ENCODE results near the gene BRINP2.

The BRINP2 gene

GRCh38 chr1:177252877-177253276 is 82.1 kb downstream of the BRINP2 start:
- Histone ChIP-seq H3K4me1 (ENCODE audit: insufficient read depth, low read length) (peaks cover 6% of the 10 kb centered on the region), H3K36me3 (ENCODE audit: insufficient read depth, low read length) (no peaks in the 10 kb centered on the region), H3K9ac (ENCODE audit: low read length) (no peak overlapping the region), H3K4me3 (ENCODE audit: low read depth in 1 of 2, low read length in 2 of 2) (no peak overlapping the region), H3K9me3 (ENCODE audit: low read length) (no peaks in the 10 kb centered on the region), H3K27me3 (ENCODE audit: control insufficient read depth in 1 of 2, insufficient read depth in 2 of 2, low read length in 2 of 2) (no peaks in the 10 kb centered on the region), H3K27ac (ENCODE audit: low read depth, low read length) (no peak overlapping the region)

GRCh38 chr1:177255411-177255810 is 84.7 kb downstream of the BRINP2 start:
- Histone ChIP-seq H3K27ac (ENCODE audit: low read depth, low read length) (no peak overlapping the region), H3K4me1 (ENCODE audit: insufficient read depth, low read length) (peaks cover 6% of the 10 kb centered on the region), H3K36me3 (ENCODE audit: insufficient read depth, low read length) (no peaks in the 10 kb centered on the region), H3K9ac (ENCODE audit: low read length) (no peak overlapping the region), H3K27me3 (ENCODE audit: control insufficient read depth in 1 of 2, insufficient read depth in 2 of 2, low read length in 2 of 2) (no peaks in the 10 kb centered on the region), H3K9me3 (ENCODE audit: low read length) (no peaks in the 10 kb centered on the region), H3K4me3 (ENCODE audit: low read depth in 1 of 2, low read length in 2 of 2) (no peak overlapping the region)

GRCh38 chr1:177256153-177257075 is 85.7 kb downstream of the BRINP2 start:
- no peak overlapping the region for H3K27ac ChIP-seq (ENCODE audit: low read depth, low read length)
- H3K4me1 ChIP-seq (ENCODE audit: insufficient read depth, low read length): peaks cover 6% of the 10 kb centered on the region
- no peaks in the 10 kb centered on the region for H3K36me3 ChIP-seq (ENCODE audit: insufficient read depth, low read length)
- no peak overlapping the region for H3K4me3 ChIP-seq (ENCODE audit: low read depth in 1 of 2, low read length in 2 of 2)
- H3K9me3 ChIP-seq (ENCODE audit: low read length): no peaks in the 10 kb centered on the region
- H3K27me3 ChIP-seq (ENCODE audit: control insufficient read depth in 1 of 2, insufficient read depth in 2 of 2, low read length in 2 of 2): no peaks in the 10 kb centered on the region
- no peak overlapping the region for H3K9ac ChIP-seq (ENCODE audit: low read length)

- no peaks in the 10 kb centered on the region for H3K36me3 ChIP-seq (ENCODE audit: insufficient read depth, low read length)
- H3K27me3 ChIP-seq (ENCODE audit: control insufficient read depth in 1 of 2, insufficient read depth in 2 of 2, low read length in 2 of 2): no peaks in the 10 kb centered on the region
- no peak overlapping the region for H3K9ac ChIP-seq (ENCODE audit: low read length)
- H3K27ac ChIP-seq (ENCODE audit: low read depth, low read length): no peak overlapping the region
- H3K9me3 ChIP-seq (ENCODE audit: low read length): no peaks in the 10 kb centered on the region
- peaks cover 6% of the 10 kb centered on the region for H3K4me1 ChIP-seq (ENCODE audit: insufficient read depth, low read length)
- H3K4me3 ChIP-seq (ENCODE audit: low read depth in 1 of 2, low read length in 2 of 2): no peak overlapping the region
Observed at GRCh38 chr1:177257128-177257527, 86.4 kb downstream of the BRINP2 start.

GRCh38 chr1:177257576-177257975 is 86.8 kb downstream of the BRINP2 start:
- H3K27me3 ChIP-seq (ENCODE audit: control insufficient read depth in 1 of 2, insufficient read depth in 2 of 2, low read length in 2 of 2): no peaks in the 10 kb centered on the region
- H3K27ac ChIP-seq (ENCODE audit: low read depth, low read length): no peak overlapping the region
- no peaks in the 10 kb centered on the region for H3K9me3 ChIP-seq (ENCODE audit: low read length)
- H3K36me3 ChIP-seq (ENCODE audit: insufficient read depth, low read length): no peaks in the 10 kb centered on the region
- H3K9ac ChIP-seq (ENCODE audit: low read length): no peak overlapping the region
- peaks cover 6% of the 10 kb centered on the region for H3K4me1 ChIP-seq (ENCODE audit: insufficient read depth, low read length)
- H3K4me3 ChIP-seq (ENCODE audit: low read depth in 1 of 2, low read length in 2 of 2): no peak overlapping the region

- no peaks in the 10 kb centered on the region for H3K9me3 ChIP-seq (ENCODE audit: low read length)
- H3K36me3 ChIP-seq (ENCODE audit: insufficient read depth, low read length): no peaks in the 10 kb centered on the region
- peaks cover 20% of the 10 kb centered on the region for H3K4me1 ChIP-seq (ENCODE audit: insufficient read depth, low read length)
- H3K27me3 ChIP-seq (ENCODE audit: control insufficient read depth in 1 of 2, insufficient read depth in 2 of 2, low read length in 2 of 2): no peaks in the 10 kb centered on the region
- H3K27ac ChIP-seq (ENCODE audit: low read depth, low read length): no peak overlapping the region
- H3K9ac ChIP-seq (ENCODE audit: low read length): no peak overlapping the region
- H3K4me3 ChIP-seq (ENCODE audit: low read depth in 1 of 2, low read length in 2 of 2): no peak overlapping the region
Observed at GRCh38 chr1:177270863-177271262, 100.1 kb downstream of the BRINP2 start.

- Histone ChIP-seq H3K9ac (ENCODE audit: low read length) (no peak overlapping the region), H3K4me3 (ENCODE audit: low read depth in 1 of 2, low read length in 2 of 2) (no peak overlapping the region), H3K36me3 (ENCODE audit: insufficient read depth, low read length) (no peaks in the 10 kb centered on the region), H3K9me3 (ENCODE audit: low read length) (no peaks in the 10 kb centered on the region), H3K4me1 (ENCODE audit: insufficient read depth, low read length) (peaks cover 20% of the 10 kb centered on the region), H3K27ac (ENCODE audit: low read depth, low read length) (no peak overlapping the region), H3K27me3 (ENCODE audit: control insufficient read depth in 1 of 2, insufficient read depth in 2 of 2, low read length in 2 of 2) (no peaks in the 10 kb centered on the region)
Observed at GRCh38 chr1:177273141-177273540, 102.4 kb downstream of the BRINP2 start.

GRCh38 chr1:177274687-177275211 is 104.0 kb downstream of the BRINP2 start:
- H3K4me3 ChIP-seq (ENCODE audit: low read depth in 1 of 2, low read length in 2 of 2): no peak overlapping the region
- no peaks in the 10 kb centered on the region for H3K27me3 ChIP-seq (ENCODE audit: control insufficient read depth in 1 of 2, insufficient read depth in 2 of 2, low read length in 2 of 2)
- H3K9me3 ChIP-seq (ENCODE audit: low read length): no peaks in the 10 kb centered on the region
- no peak overlapping the region for H3K9ac ChIP-seq (ENCODE audit: low read length)
- peak overlapping the region; percentile 6 for H3K27ac ChIP-seq (ENCODE audit: low read depth, low read length)
- H3K36me3 ChIP-seq (ENCODE audit: insufficient read depth, low read length): no peaks in the 10 kb centered on the region
- H3K4me1 ChIP-seq (ENCODE audit: insufficient read depth, low read length): peaks cover 20% of the 10 kb centered on the region

- Histone ChIP-seq H3K9ac (ENCODE audit: low read length) (no peak overlapping the region), H3K27me3 (ENCODE audit: control insufficient read depth in 1 of 2, insufficient read depth in 2 of 2, low read length in 2 of 2) (no peaks in the 10 kb centered on the region), H3K36me3 (ENCODE audit: insufficient read depth, low read length) (no peaks in the 10 kb centered on the region), H3K27ac (ENCODE audit: low read depth, low read length) (no peak overlapping the region), H3K4me3 (ENCODE audit: low read depth in 1 of 2, low read length in 2 of 2) (no peak overlapping the region), H3K9me3 (ENCODE audit: low read length) (no peaks in the 10 kb centered on the region), H3K4me1 (ENCODE audit: insufficient read depth, low read length) (peaks cover 20% of the 10 kb centered on the region)
Observed at GRCh38 chr1:177275736-177276135, 105.0 kb downstream of the BRINP2 start.

GRCh38 chr1:177278626-177279390 is 108.0 kb downstream of the BRINP2 start:
- H3K4me3 ChIP-seq (ENCODE audit: low read depth in 1 of 2, low read length in 2 of 2): no peak overlapping the region
- H3K27me3 ChIP-seq (ENCODE audit: control insufficient read depth in 1 of 2, insufficient read depth in 2 of 2, low read length in 2 of 2): no peaks in the 10 kb centered on the region
- peaks cover 19% of the 10 kb centered on the region for H3K4me1 ChIP-seq (ENCODE audit: insufficient read depth, low read length)
- H3K9ac ChIP-seq (ENCODE audit: low read length): no peak overlapping the region
- H3K36me3 ChIP-seq (ENCODE audit: insufficient read depth, low read length): no peaks in the 10 kb centered on the region
- no peaks in the 10 kb centered on the region for H3K9me3 ChIP-seq (ENCODE audit: low read length)
- H3K27ac ChIP-seq (ENCODE audit: low read depth, low read length): no peak overlapping the region

GRCh38 chr1:177281901-177282300 is 111.1 kb downstream of the BRINP2 start:
- Histone ChIP-seq H3K27me3 (ENCODE audit: control insufficient read depth in 1 of 2, insufficient read depth in 2 of 2, low read length in 2 of 2) (no peaks in the 10 kb centered on the region), H3K4me1 (ENCODE audit: insufficient read depth, low read length) (no peaks in the 10 kb centered on the region), H3K4me3 (ENCODE audit: low read depth in 1 of 2, low read length in 2 of 2) (no peak overlapping the region), H3K36me3 (ENCODE audit: insufficient read depth, low read length) (no peaks in the 10 kb centered on the region), H3K9ac (ENCODE audit: low read length) (no peak overlapping the region), H3K27ac (ENCODE audit: low read depth, low read length) (no peak overlapping the region), H3K9me3 (ENCODE audit: low read length) (no peaks in the 10 kb centered on the region)
